GM21423 (cell line): Measurements from ENCODE around the gene CYP19A1.
A peak's percentile ranks its signal among the peaks of the same experiment; 100 is the strongest.
"Not testable (repeated sequence)": the region's sequence is repeated elsewhere in the genome, so short reads cannot be mapped to it uniquely, and the experiment has no call there.

ENCODE experiments used
- ATAC-seq: cut with Tn5 transposase; IDR thresholded peaks from one replicate; pipeline ENCODE4 v1.9.1; 2021; ENCODE audit warnings: mild to moderate bottlenecking, moderate library complexity; ENCODE audit not compliant: unreplicated experiment

Gene CYP19A1

GRCh38 chr15:51189669-51190385, 148.6 kb downstream of the CYP19A1 start:
- ATAC-seq = no peak

- ATAC-seq = not testable (repeated sequence)
These were observed 149.6 kb downstream of the CYP19A1 start for GRCh38 chr15:51188791-51189190.

GRCh38 chr15:51186891-51187290, 151.5 kb downstream of the CYP19A1 start:
- ATAC-seq = no peak

GRCh38 chr15:51186181-51186705, 152.2 kb downstream of the CYP19A1 start:
- no peak for ATAC-seq

- ATAC-seq = no peak
These were observed 152.9 kb downstream of the CYP19A1 start for GRCh38 chr15:51185213-51186159.

GRCh38 chr15:51184627-51185026, 153.8 kb downstream of the CYP19A1 start:
- ATAC-seq = no peak

- ATAC-seq = no peak
These were observed 155.3 kb downstream of the CYP19A1 start for GRCh38 chr15:51183076-51183475.

GRCh38 chr15:51181905-51182304, 156.5 kb downstream of the CYP19A1 start:
- ATAC-seq = no peak

GRCh38 chr15:51181221-51181620, 157.2 kb downstream of the CYP19A1 start:
- no peak for ATAC-seq

- ATAC-seq = no peak
These were observed 157.9 kb downstream of the CYP19A1 start for GRCh38 chr15:51180534-51180933.

GRCh38 chr15:51180011-51180410, 158.4 kb downstream of the CYP19A1 start:
- no peak for ATAC-seq

GRCh38 chr15:51172193-51172592, 166.2 kb downstream of the CYP19A1 start:
- ATAC-seq = no peak

- ATAC-seq = no peak
These were observed 166.8 kb downstream of the CYP19A1 start for GRCh38 chr15:51171634-51171932.

GRCh38 chr15:51170882-51171633, 167.3 kb downstream of the CYP19A1 start:
- ATAC-seq = no peak

GRCh38 chr15:51168700-51169099, 169.7 kb downstream of the CYP19A1 start:
- no peak for ATAC-seq

GRCh38 chr15:51163843-51164242, 174.6 kb downstream of the CYP19A1 start:
- ATAC-seq = no peak

GRCh38 chr15:51162865-51163762, 175.3 kb downstream of the CYP19A1 start:
- ATAC-seq = peak; percentile 65

- ATAC-seq = no peak
These were observed 176.7 kb downstream of the CYP19A1 start for GRCh38 chr15:51161491-51162220.

- ATAC-seq = no peak
These were observed 177.9 kb downstream of the CYP19A1 start for GRCh38 chr15:51160484-51160883.
